Adrenal gland (tissue), 5 donors: ENCODE data around the gene ARFIP1.

ENCODE experiments used
- POLR2A ChIP-seq, 2 donors: fragments of 450-650 bp; IDR thresholded peaks; one replicate each; pipeline ENCODE4 v1.6.1; 2017; ENCODE audit warnings: antibody characterized with exemption in 2 of 2, mild to moderate bottlenecking in 2 of 2, moderate library complexity in 1 of 2
- TF ChIP-seq, protein P1 (sequence below), 6 experiments: fragments of 450-650 bp in 4 of 6; fragments of 200-600 bp in 2 of 6; sonication (generic) in 1 of 6; IDR thresholded peaks; 1 replicate in 5 of 6; 2 replicates in 1 of 6; pipeline versions ENCODE4 v1.5.1 to v1.8.0; 2016 to 2021; ENCODE audit warnings: antibody characterized with exemption in 6 of 6, mild to moderate bottlenecking in 2 of 6, moderate library complexity in 1 of 6
- donor health status: DM: no; HTN: no; CAD: no.

DNA sequence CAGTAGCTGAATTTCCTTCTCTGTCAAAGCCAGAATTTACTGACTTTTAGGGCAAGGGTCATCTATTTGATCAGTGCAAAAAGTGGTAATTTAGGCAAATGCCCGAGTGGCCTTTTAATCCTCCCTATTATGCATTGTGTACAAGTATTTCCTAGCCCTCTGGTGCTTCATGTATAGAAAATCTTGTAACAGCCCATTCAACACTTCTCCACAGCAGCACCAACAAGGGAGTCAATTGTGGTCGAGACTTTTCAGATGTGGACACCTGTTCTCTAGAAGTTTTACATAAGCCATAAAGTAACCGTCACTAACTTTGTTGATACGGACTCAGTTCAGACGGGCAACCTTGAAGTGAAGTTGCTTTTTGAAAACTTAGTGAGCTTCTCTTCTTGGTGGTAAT lies 105.4 kb downstream of the ARFIP1 start:
- TF ChIP-seq, protein P1, sequence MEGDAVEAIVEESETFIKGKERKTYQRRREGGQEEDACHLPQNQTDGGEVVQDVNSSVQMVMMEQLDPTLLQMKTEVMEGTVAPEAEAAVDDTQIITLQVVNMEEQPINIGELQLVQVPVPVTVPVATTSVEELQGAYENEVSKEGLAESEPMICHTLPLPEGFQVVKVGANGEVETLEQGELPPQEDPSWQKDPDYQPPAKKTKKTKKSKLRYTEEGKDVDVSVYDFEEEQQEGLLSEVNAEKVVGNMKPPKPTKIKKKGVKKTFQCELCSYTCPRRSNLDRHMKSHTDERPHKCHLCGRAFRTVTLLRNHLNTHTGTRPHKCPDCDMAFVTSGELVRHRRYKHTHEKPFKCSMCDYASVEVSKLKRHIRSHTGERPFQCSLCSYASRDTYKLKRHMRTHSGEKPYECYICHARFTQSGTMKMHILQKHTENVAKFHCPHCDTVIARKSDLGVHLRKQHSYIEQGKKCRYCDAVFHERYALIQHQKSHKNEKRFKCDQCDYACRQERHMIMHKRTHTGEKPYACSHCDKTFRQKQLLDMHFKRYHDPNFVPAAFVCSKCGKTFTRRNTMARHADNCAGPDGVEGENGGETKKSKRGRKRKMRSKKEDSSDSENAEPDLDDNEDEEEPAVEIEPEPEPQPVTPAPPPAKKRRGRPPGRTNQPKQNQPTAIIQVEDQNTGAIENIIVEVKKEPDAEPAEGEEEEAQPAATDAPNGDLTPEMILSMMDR (IDR thresholded peaks at IDR 0.05) = no peak
- no peak for TF ChIP-seq POLR2A (IDR thresholded peaks at IDR 0.05)
